ENCODE results near the gene MAZ.
A peak's percentile ranks its signal among the peaks of the same experiment; 100 is the strongest.
"Not testable (repeated sequence)": the region's sequence is repeated elsewhere in the genome, so short reads cannot be mapped to it uniquely, and the experiment has no call there.

Gene MAZ

DNA sequence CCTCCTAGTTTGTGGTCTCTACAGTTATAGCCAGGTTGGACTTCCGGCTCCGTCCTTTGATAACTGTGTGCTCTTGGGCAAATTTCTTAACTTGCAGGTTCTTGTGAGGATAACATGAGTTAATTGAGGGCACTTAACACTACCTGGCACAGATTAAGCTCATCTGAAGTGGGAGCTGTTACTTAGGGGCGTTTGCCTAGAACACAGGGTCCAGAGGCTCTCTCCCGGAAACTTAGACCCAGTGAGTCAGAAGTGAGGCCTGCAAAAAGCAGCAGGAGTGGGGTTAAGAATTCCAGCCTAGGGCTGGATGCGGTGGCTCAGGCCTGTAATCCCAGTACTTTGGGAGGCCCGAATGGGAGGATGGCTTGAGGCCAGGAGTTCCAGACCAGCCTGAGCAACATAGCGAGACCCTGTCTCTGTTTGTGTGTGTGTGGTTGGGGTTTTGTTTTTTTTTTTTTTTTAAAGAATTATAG, 15.3 kb downstream of the MAZ start:
- no peak for DNase-seq (ENCODE audit: low read depth in 2 of 2, low spot score in 1 of 2)

DNA sequence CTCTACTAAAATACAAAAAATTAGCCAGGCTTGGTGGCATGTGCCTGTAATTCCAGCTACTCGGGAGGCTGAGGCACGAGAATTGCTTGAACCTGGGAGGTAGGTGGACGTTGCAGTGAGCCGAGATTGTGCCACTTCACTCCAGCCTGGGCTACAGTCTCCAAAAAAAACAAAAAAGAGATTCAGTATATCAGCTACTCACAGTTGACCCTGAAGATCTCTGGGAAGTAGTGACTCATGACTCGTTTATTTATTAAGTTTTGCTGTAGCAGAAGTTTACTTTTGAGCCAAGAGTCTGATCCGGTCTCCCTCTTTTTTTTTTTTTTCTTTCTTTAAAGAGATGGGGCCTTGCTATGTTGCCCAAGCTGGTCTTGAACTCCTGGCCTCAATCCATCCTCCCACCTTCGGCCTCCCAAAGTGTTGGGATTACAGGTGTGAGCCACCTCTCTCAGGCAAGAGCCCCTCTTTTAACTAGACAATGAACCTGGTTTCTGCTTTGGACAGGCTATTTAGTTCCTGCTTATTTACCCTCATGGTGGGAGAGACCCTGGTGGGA, 18.3 kb downstream of the MAZ start:
- DNase-seq (ENCODE audit: low read depth in 2 of 2, low spot score in 1 of 2) = no peak

DNA sequence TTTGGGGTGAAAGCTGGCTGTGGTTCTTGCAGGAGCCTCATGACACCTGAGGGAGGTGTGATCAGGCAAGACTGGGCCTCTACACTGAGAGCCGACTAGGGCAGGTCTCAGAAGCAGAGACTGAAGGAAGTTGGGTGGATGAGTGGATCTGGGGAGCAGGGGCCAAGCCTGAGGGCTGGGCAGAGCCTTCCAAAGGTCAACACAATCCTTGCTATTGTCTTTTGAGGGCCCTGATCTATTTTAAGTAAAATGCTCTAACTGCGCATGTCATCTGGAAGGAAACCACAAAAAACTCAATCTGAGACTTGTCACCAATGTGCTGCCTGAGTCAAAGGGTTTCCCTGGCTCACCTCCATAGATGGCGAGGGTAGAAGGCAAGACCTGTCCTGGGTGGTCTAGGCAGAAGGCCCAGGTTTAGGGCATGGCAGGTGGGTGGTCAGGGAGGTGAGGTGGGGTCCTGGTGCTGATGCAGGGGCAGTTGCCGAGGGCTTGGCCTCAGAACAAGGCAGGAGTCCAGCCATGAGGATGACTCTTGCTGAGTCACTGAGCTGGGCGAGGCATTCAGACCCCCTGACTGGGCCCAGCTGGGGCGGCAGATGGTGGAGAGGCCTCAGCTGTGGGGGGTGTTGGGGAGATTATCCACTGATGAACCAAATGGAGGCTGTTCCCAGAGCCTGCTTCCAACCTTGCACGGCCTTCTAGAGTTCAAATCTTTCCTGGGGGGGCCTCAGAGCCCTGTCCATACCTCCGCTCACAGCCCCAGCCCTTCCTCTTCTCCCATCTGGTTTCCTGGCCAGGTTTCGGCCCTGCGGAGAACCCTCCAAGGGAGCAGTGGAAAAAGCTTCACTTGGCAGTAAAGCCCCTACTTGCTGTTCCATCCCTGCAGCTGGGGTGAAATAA, 19.1 kb downstream of the MAZ start:
- DNase-seq (ENCODE audit: low read depth in 2 of 2, low spot score in 1 of 2) = no peak

DNA sequence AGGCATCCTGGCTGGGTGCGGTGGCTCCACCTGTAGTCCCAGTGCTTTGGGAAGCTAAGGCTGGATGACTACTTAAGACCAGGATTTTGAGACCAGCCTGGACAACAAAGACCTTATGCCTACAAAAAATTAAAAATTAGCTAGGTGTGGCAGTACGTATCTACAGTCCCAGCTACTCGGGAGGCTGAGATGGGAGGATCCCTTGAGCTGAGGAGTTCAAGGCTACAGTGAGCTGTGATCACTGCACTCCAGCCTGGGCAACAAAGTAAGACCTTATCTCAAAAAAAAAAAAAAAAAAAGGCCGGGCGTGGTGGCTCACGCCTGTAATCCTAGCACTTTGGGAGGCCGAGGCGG, 20.0 kb downstream of the MAZ start:
- DNase-seq (ENCODE audit: low read depth in 2 of 2, low spot score in 1 of 2) = no peak

DNA sequence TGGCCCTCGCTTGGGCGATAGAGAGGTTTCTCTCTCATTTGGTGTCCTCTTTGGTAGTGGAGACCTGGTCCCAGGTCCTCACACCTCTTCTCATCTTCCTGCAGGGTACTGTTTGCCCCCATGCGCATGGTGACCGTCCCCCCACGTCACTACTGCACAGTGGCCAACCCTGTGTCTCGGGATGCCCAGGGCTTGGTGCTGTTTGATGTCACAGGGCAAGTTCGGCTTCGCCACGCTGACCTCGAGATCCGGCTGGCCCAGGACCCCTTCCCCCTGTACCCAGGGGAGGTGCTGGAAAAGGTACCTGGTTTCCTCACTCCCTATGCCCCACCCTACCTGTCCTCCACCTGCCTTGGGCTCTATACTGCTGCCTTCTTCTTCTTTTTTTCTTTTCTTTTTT, 24.4 kb downstream of the MAZ start:
- no peak for DNase-seq (ENCODE audit: low read depth in 2 of 2, low spot score in 1 of 2)

DNA sequence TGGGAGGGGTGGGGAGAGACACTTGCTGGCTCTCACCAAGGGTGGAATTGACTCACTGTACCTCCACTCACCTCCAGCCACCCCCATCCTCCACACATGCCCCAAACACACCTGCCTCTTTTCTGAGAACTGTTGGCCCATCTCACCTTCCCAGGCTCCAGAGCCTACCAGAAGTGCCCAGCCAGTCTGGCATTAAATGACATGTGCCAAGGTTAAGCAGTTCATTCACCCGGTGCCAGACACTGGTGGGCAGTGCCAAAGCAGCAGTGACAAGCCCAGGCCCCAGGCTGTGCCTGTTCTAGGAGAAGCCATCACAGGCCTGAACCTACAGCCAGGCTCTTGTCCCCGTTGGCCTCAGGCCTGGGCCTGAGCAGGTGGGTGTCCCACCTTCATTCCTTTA, 25.2 kb downstream of the MAZ start:
- DNase-seq (ENCODE audit: low read depth in 2 of 2, low spot score in 1 of 2) = no peak

DNA sequence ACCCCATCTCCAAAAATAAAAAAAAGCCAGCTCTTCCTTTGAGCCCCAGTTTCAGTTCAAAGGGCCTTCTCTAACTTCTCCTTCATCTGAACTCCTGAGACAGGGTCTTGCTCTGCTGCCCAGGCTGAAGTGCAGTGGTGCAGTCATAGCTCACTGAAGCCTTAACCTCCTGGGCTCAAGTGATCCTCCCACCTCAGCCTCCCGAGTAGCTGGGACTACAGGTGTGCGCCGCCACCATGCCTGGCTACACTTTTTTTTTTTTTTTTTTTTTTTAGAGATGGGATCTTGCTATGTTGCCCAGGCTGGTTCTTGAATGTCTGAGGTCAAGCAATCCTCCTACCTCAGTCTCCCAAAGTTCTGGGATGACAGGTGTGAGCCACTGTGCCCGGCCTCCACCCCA, 26.9 kb downstream of the MAZ start:
- DNase-seq (ENCODE audit: low read depth in 2 of 2, low spot score in 1 of 2) = not testable (repeated sequence)

DNA sequence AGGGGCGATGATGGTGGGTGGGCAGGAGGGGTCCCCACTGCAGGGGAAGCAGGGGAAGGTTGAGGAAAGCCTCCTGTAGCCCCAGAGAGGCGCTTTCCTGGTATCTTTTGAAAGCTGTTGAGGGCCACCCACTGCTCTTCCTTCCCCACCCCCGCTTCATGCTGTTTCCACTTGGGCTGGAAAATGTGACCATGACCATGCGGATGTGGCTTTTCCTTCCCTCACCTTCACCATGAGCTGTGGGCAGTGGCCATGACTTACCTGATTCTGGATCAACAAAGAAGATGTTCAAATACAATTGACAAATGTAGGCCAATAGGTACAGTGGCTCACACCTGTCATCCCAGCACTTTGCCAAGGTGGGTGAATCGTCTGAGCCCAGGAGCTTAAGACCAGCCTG, 27.8 kb downstream of the MAZ start:
- no peak for DNase-seq (ENCODE audit: low read depth in 2 of 2, low spot score in 1 of 2)

DNA sequence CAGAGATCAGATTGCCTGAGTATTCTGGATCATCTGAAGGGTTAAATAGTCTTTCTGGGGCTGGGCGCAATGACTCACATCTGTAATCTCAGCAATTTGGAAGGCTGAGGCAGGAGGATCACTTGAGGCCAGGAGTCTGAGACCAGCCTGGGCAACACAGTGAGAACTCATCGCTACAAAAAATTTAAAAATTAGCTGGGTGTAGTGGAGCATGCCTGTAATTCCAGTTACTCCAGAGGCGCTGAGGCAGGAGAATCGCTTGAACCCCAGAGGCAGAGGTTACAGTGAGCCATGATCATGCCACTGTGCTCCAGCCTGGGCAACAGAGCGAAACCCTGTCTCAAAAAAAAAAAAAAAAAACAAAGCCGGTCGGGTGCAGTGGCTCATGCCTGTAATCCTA, 29.6 kb downstream of the MAZ start:
- no peak for DNase-seq (ENCODE audit: low read depth in 2 of 2, low spot score in 1 of 2)

DNA sequence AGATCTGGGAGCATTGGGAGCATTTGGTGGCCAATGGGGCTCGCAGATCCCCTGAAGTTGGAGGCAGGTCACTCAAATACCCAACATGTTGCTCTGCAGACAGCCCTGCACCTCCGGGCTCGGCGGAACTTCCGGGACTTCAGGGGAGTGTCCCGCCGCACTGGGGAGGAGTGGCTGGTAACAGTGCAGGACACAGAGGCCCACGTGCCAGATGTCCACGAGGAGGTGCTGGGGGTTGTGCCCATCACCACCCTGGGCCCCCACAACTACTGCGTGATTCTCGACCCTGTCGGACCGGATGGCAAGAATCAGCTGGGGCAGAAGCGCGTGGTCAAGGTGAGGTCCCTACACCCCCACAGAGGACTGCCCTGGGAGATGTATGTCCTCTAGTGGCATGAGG, 30.3 kb downstream of the MAZ start:
- DNase-seq (ENCODE audit: low read depth in 2 of 2, low spot score in 1 of 2) = no peak

DNA sequence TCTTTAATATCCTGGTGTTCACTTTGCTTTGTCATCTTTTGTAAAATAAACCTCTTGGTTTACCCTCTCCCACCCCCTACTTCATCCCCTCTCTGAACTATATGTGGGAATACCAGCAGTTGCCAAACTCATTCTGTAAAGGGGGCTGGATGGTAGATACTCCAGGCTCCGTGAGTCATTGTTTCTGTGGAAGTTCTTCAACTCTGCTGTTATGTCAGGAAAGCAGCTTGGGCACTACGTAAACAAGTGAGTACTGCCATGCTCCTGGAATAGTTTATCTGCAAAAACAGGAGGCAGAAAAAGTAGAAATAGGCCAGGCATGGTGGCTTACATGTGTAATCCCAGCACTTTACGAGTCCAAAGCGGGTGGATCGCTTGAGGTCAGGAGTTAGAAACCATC, 31.5 kb downstream of the MAZ start:
- DNase-seq (ENCODE audit: low read depth in 2 of 2, low spot score in 1 of 2) = no peak

DNA sequence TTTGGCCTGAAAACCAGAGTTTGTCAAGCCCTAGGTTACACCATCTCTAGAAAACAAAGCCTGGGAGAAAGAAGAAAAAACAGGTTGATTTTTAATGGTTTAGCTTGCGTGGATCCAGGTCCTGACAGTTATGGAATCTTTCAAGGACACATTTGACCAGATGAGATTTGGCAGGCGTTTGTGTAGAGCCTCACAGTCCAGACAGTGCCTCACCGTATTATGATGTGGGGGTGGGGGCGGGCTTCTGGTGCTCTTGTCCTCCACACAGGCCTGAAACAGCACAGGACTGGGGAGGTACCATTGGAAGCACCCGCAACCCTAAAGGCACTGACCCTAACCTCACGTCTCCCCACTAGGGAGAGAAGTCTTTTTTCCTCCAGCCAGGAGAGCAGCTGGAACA, 33.5 kb downstream of the MAZ start:
- DNase-seq (ENCODE audit: low read depth in 2 of 2, low spot score in 1 of 2) = no peak

DNA sequence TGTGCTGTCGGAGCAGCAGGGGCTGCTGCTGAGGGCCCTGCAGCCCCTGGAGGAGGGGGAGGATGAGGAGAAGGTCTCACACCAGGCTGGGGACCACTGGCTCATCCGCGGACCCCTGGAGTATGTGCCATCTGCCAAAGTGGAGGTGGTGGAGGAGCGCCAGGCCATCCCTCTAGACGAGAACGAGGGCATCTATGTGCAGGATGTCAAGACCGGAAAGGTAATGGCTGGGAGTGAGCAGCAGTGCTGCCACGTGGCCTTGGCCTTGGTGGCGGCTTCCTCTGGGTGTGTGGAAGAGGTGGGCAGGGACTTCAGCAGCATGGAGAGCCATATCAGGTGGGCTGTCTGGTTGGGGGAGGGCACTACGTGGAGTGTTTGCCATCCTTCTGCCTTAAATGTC, 33.9 kb downstream of the MAZ start:
- no peak for DNase-seq (ENCODE audit: low read depth in 2 of 2, low spot score in 1 of 2)

DNA sequence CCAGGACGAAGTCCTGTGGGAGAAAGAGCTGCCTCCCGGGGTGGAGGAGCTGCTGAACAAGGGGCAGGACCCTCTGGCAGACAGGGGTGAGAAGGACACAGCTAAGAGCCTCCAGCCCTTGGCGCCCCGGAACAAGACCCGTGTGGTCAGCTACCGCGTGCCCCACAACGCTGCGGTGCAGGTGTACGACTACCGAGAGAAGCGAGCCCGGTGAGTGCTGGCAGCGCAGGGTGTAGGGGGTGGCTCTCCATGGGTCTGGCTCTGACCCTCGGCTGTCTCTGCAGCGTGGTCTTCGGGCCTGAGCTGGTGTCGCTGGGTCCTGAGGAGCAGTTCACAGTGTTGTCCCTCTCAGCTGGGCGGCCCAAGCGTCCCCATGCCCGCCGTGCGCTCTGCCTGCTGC, 35.3 kb downstream of the MAZ start:
- DNase-seq (ENCODE audit: low read depth in 2 of 2, low spot score in 1 of 2) = no peak

DNA sequence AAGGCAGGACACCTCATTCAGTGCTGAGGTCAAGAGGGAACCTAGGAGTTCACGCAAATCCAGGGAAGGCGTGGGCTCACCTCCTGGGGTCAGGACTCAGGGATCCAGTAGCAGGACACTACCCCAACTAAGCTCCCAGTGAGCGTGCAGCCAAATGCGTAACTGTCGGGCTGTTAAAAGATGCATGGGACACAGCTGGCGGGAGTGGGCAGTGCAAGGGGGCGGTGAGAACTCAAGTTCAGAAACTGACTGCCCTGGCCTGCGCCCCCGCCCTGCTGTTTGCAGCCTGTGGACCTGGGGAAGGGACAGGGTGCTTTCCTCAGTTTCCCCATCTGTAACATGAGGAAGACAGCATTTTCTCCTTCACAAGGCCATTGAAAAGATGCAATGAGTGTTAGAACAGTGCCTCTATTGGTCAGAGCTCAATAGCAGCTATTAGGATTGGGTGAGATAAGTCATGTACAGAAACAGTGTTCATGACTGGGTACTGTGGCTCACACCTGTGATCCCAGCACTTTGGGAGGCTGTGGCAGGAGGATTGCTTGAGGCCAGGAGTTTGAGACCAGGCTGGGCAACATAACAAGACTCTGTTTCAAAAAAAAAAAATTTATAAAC, 36.5 kb downstream of the MAZ start:
- DNase-seq (ENCODE audit: low read depth in 2 of 2, low spot score in 1 of 2) = no peak

DNA sequence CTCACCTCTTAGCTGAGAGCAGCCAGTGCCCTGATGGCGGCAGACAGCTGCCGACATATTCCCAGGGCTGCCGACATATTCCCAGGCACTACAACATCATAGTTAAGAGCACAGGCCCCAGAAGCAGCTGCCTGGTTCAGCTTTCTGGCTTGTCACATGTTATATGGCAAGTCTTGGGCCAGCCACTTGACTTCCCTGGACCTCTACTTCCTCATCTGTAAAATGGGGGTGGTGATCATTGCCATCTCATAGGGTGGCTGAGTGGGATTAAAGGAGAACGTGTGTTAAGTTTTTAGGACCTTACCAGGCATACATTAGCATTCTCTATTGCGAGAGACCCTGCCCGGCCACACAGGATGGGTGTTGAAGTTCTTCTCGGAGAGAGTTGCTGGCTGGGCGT, 37.6 kb downstream of the MAZ start:
- no peak for DNase-seq (ENCODE audit: low read depth in 2 of 2, low spot score in 1 of 2)

DNA sequence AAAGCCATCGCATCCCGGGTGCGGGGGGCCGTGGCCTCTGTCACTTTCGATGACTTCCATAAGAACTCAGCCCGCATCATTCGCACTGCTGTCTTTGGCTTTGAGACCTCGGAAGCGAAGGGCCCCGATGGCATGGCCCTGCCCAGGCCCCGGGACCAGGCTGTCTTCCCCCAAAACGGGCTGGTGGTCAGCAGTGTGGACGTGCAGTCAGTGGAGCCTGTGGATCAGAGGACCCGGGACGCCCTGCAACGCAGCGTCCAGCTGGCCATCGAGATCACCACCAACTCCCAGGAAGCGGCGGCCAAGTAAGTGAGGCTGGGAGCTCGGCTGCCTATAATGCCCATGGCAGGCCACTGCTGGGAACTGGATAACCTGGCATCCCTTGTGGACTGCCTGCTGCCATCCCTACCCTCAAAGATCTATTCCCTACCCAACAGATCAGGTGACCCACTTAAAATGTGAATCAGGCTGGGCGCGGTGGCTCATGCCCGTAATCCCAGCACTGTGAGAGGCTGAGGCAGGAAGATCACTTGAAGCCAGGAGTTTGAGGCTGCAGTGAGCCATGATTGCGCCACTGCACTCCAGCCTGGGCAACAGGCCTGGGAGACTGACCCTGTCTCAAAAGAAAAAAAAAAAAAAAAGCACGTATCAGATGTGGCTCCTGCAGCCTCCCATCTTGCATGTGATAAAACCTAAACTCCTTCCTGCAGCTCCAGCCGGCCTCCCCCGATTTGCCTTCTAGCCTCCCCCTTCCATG, 38.4 kb downstream of the MAZ start:
- no peak for DNase-seq (ENCODE audit: low read depth in 2 of 2, low spot score in 1 of 2)

DNA sequence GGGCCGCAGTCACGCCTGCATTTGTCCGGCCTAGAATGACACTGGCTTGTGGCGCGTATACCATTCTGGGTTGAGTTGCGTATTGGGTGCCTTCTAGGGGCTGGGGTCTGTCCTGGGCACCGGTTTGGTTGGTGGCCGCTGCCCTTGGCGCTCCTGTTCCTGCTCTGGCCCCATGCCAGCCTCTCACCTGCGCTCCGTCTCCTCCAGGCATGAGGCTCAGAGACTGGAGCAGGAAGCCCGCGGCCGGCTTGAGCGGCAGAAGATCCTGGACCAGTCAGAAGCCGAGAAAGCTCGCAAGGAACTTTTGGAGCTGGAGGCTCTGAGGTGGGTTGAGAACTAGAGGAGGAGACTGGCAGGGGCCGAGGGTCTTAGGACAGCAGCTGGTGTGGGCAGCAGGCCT, 39.3 kb downstream of the MAZ start:
- no peak for DNase-seq (ENCODE audit: low read depth in 2 of 2, low spot score in 1 of 2)

DNA sequence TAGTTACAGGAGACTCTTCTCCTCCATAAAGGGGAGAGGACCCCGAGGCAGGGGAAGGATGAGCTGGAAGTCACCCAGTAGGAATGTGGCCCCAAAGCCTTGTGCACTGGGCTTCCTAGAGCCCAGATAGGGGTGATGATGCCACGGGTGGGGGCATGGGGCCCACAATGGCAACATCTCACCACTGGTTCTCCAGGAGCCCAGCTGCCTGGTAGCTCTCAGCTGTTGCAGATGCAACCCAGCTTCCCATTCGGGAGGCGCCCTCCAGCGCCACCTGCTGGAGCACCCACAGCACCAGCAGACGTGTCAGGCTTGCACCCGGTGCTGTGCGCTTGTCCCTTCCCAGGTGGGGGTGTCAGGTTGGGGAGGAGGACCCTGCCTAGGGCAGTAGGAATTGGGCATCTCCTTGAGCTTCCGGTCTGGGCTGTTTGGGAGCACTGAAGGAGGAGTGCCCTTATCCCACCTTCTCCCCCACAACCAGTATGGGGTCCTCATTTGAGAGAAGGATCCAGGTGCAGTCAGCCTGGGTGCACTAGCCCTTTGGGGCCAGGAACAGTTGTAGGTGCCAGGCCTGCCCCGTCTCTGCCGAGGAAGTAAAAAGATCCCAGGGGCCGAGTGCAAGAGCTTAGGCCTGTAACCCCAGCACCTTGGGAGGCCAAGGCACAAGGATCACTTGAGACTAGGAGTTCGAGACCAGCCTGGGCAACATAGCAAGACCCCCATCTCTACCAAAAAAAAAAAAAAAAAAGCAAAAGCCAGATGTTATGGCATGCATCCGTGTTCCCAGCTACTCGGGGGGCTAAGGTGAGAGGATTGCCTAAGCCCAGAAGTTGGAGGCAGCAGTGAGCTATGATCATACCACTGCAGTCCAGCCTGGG, 42.3 kb downstream of the MAZ start:
- DNase-seq (ENCODE audit: low read depth in 2 of 2, low spot score in 1 of 2) = peak; percentile 59 to 67

DNA sequence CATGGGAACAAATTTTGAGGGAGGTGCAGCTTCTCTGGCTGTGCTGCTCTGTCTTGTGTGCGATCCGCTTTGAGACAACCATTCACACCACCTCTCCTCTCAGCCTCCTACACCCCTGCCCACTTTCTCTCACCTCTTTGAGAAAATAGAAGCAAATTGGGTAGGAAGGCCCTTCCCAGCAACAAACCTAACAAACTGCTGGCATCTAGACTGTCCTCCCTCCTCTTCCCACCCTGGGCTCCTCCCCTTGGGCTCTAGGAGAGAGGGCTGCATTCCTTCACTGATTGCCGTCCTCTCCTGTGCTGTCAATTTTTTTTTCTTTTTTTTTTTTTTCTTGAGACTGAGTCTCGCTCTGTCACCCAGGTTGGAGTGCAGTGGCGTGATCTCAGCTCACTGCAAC, 43.2 kb downstream of the MAZ start:
- DNase-seq (ENCODE audit: low read depth in 2 of 2, low spot score in 1 of 2) = no peak

DNA sequence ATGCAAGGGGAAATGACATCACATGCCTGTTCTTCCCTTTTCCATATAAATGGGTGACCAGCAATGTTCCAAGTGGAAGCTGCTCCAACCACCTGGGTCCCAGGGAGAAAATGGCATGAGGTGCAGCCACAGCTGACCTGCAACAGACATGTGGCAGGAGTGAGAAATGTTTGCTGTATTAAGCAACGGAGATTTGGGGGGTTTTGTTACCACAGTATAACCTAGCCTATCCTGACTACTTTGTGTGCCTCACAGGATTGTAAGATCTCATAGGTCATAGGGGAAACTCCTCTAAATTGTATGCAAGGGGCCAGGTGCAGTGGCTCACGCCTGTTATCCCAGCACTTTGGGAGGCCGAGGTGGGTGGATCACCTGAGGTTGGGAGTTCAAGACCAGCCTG, 44.7 kb downstream of the MAZ start:
- no peak for DNase-seq (ENCODE audit: low read depth in 2 of 2, low spot score in 1 of 2)
